Astrocyte of the spinal cord (primary cell): ENCODE results near the gene MLF1.

Experiments
- DNase-seq: peaks from one replicate; pipeline ENCODE4 v3.0.0; 2011; ENCODE audit warnings: low read depth, low spot score
- H3K4me3 ChIP-seq: 2 replicates; pipeline ENCODE4 v1.5.1; 2011; ENCODE audit warnings: low read depth, mild to moderate bottlenecking, low read length, moderate library complexity
- in situ Hi-C: cut with HindIII; loops from 2 replicates; pipeline ENCODE4 v1.10.0; 2017; ENCODE audit warnings: low sequenced_read_pairs
- TF ChIP-seq, protein P1 (sequence below): IDR thresholded peaks from 2 replicates; pipeline ENCODE4 v1.5.1; 2012; ENCODE audit warnings: low read depth, mild to moderate bottlenecking, low read length, inconsistent platforms

Gene MLF1

DNA sequence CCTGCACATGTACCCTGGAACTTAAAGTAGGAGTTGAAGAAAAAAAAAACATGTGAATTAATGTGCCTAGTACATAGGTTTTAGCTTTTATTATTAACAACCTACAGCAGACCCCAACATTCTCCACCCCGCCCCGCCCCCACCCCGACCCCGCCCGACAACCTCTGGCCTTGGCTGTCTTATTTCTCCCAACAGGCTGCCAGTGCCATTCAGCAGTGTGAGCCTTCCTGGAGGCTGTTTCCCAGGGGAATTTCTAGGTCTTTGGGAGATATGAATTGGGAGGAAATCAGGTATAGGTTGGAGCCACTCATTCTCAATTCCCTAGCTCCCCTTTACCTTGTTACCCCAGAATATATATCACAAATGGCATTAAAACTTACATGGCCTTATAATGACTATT lies 8.3 kb upstream of the MLF1 start:
- TF ChIP-seq, protein P1, sequence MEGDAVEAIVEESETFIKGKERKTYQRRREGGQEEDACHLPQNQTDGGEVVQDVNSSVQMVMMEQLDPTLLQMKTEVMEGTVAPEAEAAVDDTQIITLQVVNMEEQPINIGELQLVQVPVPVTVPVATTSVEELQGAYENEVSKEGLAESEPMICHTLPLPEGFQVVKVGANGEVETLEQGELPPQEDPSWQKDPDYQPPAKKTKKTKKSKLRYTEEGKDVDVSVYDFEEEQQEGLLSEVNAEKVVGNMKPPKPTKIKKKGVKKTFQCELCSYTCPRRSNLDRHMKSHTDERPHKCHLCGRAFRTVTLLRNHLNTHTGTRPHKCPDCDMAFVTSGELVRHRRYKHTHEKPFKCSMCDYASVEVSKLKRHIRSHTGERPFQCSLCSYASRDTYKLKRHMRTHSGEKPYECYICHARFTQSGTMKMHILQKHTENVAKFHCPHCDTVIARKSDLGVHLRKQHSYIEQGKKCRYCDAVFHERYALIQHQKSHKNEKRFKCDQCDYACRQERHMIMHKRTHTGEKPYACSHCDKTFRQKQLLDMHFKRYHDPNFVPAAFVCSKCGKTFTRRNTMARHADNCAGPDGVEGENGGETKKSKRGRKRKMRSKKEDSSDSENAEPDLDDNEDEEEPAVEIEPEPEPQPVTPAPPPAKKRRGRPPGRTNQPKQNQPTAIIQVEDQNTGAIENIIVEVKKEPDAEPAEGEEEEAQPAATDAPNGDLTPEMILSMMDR, result no peak

DNA sequence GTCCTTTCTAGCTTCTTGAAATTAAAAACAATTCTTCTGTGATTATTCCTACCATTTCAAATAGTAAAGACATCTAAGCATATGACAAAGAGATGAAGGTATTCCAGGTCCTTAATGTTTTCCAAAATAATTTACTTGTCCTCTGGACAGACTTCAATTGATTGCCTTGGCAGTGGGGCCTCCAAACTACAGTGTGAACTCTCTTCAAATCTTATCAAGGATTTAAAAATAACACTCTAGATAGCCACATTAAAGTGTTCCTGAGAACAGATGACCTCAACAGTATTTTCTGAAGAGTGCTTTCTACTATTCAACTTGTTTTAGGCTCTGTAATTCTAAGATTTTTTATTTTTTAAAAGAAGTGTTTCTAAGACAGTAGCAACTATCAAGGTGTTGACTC lies 7.9 kb upstream of the MLF1 start:
- in situ Hi-C loops, result no loop called here
- no peak overlapping the region for H3K4me3 ChIP-seq
- DNase-seq, result no peak
- TF ChIP-seq, protein P1, result no peak

More for the DNA sequence above, 8.3 kb upstream of the MLF1 start:
- in situ Hi-C loops, result no loop called here
- no peak overlapping the region for H3K4me3 ChIP-seq
- DNase-seq, result no peak

DNA sequence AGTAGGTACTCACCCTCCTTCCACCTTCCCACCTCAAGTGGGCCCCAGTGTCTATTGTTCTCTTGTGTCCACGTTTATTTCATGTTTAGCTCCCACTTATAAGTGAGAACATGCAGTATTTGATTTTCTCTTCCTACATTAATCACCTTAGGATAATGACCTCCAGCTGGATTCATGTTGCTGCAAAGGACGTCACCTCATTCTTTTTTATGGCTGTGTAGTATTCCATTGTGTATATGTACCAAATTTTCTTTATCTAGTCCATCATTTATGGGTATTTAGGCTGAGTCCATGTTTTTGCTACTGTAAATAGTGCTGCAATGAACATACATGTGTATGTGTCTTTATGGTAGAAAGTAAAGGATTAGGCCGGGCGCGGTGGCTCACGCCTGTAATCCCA lies 5.9 kb upstream of the MLF1 start:
- TF ChIP-seq, protein P1, result no peak
- in situ Hi-C loops, result no loop called here
- H3K4me3 ChIP-seq, result no peak overlapping the region
- DNase-seq, result no peak

DNA sequence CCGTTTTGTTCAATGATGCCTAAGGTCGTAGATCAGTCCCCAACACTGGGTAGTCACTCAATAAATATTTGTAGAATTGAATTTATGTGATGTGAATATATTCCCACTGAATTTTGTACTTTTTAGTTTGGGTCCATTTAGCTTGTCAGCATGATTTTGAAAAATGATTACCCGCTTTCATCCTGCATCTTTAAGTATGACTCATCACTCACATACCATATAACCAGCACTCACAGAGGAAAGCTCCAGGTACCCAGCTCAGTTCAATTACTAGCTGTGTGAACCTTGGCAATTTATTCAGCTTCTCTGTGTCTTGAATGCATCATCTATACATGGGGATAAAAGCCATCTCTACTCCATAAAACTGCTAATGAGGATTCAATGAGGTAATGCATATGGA lies 2.2 kb upstream of the MLF1 start:
- in situ Hi-C loops, result no loop called here

DNA sequence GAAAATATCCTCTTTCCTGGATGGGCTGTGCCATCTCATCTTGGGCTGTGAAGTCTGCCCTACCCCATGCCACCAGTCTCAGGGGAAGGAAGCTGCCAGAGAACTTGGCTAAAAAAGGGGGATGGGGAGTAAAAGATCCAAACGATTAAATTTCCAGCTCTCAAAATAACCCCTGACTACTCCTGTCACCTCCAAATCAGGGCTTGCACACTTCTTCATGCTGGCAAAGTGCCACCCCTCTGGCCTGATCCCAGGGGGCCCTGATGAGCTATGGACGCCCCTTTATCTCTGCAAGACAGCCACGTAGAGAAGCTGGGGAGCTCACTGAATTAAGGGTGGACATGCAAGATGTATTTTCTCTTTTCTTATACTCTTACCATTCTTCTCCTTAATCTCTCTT lies 1.2 kb upstream of the MLF1 start:
- in situ Hi-C loops, result no loop called here
- TF ChIP-seq, protein P1, result no peak
- no peak for DNase-seq
- H3K4me3 ChIP-seq, result no peak overlapping the region

More for the DNA sequence above, 2.2 kb upstream of the MLF1 start:
- TF ChIP-seq, protein P1, result no peak
- no peak overlapping the region for H3K4me3 ChIP-seq
- no peak for DNase-seq

DNA sequence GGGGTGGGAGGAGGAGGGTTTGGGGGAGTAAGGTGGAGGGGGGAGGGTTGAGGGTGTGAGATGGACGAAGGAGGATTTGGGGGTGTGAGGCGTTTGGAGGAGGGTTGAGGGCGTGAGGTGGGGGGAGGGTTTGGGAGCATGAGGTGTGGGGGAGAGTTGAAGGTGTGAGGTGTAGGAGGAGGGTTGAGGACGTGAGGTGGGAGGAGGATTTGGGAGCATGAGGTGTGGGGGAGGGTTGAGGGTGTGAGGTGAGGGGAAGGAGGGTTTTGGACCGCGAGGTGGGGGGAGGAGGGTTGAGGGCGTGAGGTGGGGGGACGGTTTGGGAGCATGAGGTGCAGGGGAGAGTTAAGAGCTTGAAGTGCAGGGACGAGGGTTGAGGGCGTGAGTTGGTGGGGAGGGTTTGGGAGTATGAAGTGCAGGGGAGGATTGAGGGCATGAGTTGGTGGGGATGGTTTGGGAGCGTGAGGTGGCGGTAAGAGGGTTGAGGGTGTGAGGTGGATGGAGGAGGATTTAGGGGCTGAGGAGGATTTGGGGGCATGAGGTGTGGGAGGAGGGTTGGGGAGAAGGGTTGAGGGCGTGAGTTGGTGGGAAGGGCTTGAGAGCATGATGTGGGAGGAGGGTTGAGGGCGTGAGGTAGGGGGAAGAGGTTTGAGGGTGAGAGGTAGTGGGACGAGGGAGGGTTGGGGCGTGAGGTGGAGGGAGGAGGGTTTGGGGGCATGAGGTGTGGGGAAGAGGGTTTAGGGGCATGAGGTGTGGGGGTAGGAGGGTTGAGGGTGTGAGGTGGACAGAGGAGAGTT lies 1.2 kb downstream of the MLF1 start:
- H3K4me3 ChIP-seq, result no peak overlapping the region
- in situ Hi-C loops, result no loop called here

More for the DNA sequence above, 1.2 kb downstream of the MLF1 start:
- TF ChIP-seq, protein P1, result no peak
- no peak for DNase-seq
